HG03460 (cell line): Measurements from ENCODE around the gene CTNNB1.

ENCODE experiments used
- ATAC-seq: cut with Tn5 transposase; IDR thresholded peaks from one replicate; pipeline ENCODE4 v1.9.1; 2021; ENCODE audit not compliant: unreplicated experiment

CTNNB1 gene

GRCh38 chr3:41198950-41199865 is at the start of gene CTNNB1:
Gene CTNNB1 (plus strand): TSS chr3:41199505. CDS start chr3:41224069, 24,564 bp downstream.
- peak; percentile 66 for ATAC-seq

GRCh38 chr3:41155834-41156233 is 43.5 kb upstream of the CTNNB1 start:
- no peak for ATAC-seq

- ATAC-seq, result no peak
These were observed 40.4 kb upstream of the CTNNB1 start for GRCh38 chr3:41158947-41159346.

DNA sequence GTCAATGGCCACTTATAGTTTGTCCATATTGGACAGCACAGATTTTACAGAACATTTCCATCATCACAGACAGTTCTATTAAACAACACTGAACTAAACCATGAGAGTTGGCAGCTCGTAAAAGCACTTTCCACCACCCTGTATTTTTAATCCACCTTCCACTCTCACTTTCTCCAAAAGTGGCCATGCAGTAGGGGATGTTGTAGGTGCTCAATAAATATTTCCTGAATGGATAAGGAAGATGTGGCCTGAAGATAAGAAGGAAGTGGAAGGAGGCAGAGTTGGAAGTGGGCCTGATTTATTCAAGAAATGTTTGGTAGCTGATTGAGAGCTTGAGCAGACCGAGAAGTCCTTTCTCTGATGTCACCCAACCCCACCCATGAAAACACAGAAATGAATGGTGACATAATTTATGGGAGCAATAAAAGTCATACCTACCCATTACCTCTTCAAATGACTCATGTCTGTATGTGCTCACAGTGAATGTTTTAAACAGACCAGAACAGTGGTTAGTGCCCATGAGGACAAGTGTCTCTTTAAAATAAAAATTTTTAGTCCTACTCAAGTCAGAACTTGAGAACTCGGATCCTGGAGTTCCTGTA is 39.6 kb upstream of the CTNNB1 start:
- no peak for ATAC-seq

DNA sequence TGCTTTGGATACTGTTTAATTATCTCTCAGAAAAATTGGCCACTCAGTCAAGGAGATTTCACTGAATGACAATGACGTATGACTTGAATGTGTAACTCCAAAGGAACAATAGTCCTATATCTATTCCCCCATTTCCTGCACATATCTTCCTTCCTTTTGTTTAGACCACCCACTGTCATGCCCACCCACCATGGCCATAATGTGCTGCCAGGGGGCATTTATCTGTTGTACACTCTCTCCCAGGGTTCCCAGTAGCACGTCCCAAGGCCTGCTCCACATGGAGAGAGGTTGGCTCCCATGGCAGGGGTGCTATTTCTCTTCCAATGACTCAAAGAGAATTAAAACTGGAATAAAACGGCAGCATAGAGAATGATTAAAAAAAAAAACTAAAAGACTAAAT is 36.8 kb upstream of the CTNNB1 start:
- ATAC-seq, result no peak

- no peak for ATAC-seq
These were observed 36.3 kb upstream of the CTNNB1 start for GRCh38 chr3:41163006-41163405.

DNA sequence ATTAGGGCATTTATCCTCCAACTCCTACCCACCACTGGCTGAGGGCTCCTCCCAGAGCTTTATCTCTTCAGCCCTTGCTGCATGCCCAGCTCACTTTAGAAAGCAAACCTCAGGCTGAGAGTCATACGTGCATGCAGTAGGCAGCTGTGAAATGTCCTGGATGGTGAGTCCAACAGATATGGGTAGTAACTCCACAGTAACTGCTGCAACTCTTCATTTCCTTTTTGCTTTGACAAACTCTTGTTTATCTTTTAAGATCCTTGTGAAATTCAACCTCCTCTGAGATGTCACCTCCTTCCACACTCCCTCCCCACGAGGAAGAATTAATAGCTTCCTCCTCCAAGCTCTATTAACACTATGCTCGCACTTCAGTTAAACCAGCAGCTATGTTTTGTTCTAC is 35.9 kb upstream of the CTNNB1 start:
- no peak for ATAC-seq

DNA sequence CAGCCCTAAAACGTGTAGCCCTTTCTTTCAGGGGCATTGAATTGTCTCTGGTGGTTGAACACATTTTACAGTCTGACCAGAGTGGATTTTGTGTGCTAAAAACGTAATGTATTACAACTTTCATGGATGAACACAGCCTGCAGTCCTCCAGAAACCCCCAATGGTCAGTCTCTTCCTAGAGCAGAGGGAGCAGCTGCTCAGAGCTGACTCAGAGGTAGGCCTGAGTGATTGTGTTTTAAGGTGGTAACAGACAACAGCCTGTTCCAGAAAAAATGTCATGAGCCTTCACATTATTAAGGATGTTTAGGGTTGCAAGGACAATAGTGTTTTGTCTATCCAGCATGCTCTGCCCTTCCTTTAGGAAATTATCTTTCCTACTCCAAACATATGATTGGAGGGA is 34.5 kb upstream of the CTNNB1 start:
- ATAC-seq, result no peak

DNA sequence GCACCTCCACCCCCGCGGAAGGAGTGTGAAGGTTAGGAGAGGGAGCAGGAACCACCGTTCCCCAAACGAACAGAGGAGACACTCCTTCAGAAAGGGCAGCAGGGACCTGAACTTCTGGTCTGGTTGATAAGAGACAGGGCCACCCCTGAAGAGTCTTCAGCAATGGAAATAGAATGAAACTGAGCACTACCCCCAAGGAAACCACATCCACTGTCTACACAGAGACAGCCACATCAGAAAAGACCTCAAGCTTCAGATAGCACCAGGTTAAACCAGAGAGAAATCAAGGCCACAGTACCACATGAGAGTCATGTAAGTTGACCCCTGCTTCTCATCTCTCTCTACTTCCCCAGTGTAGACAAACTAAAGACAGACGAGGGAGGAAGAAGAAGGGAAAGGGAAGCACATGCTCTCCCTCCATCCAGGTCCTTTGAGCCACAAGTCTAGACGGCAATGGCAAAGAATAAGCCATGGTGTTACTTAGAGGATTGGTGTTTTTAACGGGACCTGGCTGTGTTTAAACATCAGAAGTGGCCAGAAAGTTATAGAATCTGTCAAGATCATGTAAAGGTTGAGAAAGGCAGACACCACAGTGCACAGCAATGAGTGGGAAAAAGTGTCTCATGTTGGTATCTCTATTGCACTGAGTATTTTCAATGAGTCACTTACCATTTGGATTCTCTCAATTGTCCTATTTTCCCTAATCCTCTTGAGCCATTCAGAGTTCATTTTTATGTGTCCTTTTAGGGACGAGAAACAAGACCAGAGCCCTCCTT is 31.4 kb upstream of the CTNNB1 start:
- ATAC-seq, result no peak

DNA sequence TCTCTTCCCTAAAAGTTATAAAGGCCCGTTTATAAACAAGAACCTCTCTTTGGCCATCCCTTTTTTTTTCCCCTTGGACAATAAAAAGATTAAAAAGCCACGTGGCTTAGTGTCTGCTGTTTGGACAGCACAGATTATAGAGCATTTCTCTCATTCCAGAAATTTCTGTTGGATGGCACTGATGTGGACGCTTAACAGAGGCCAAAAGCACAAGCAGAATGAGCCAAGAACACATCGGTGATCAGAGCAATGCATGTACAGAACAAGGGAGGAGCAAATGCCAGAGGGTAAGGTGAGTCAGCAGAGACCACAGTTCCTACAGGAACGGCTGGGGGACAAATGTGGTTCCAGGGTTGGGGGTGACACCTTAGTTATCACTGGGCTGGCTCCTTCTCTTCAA is 30.3 kb upstream of the CTNNB1 start:
- no peak for ATAC-seq

GRCh38 chr3:41173926-41174885 is 25.1 kb upstream of the CTNNB1 start:
- ATAC-seq, result no peak

- no peak for ATAC-seq
These were observed 23.9 kb upstream of the CTNNB1 start for GRCh38 chr3:41175365-41175764.

- no peak for ATAC-seq
These were observed 22.7 kb upstream of the CTNNB1 start for GRCh38 chr3:41176596-41176995.

- no peak for ATAC-seq
These were observed 20.7 kb upstream of the CTNNB1 start for GRCh38 chr3:41178576-41178975.

GRCh38 chr3:41180396-41180795 is 18.9 kb upstream of the CTNNB1 start:
- ATAC-seq, result no peak

- no peak for ATAC-seq
These were observed 16.7 kb upstream of the CTNNB1 start for GRCh38 chr3:41182504-41183059.

- ATAC-seq, result no peak
These were observed 14.9 kb upstream of the CTNNB1 start for GRCh38 chr3:41184394-41184793.

DNA sequence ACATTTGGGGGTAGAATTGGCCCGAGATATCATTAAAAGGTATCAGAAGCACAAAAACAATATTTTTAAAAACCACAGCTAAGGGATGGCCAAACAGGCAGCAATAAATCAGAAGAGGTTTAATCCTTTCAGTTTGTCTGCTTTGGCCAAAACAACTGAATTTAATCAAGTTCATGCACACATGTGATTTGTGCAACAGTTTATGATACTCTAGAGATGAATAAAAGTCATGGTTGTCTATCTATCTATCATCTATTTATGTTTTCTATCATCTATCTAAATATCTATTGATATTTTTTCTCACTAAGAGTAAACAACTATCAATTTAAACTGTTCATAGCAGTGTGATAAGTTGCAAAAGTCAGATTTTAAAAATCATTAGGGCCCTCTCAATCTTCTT is 13.0 kb upstream of the CTNNB1 start:
- no peak for ATAC-seq

DNA sequence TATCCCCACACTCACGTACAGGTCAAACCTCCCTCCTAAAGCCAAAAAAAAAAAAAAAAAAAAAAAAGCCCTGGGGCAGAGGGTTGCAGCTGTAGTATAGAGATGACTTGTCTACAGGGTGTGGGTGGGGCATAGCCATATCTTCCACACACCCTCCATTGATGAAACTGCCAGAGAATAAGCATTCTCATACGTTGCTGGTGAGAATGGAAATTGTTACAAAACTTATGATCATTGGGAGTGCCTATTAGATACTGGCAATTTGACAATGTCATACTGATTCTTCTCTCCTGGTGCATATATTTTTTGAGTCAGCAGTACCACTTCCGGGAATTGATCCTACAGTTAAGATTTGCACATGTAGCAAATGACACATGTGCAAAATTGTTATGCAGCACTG is 11.0 kb upstream of the CTNNB1 start:
- ATAC-seq, result no peak
